Measurements from ENCODE around the gene EIF4E3.

Gene EIF4E3

GRCh38 chr3:71753701-71754609 is 28.8 kb upstream of the EIF4E3 start, which contains the start of gene GPR27 (continued):
- TF ChIP-seq CSRNP3 (CRISPR knock-in tag; IDR thresholded peaks at IDR 0.05) (no peak), CSDC2 (CRISPR knock-in tag; IDR thresholded peaks at IDR 0.05) (no peak), CREB5 (CRISPR knock-in tag; IDR thresholded peaks at IDR 0.05; ENCODE audit: low read depth) (no peak), PPARA (CRISPR knock-in tag; IDR thresholded peaks at IDR 0.05; ENCODE audit: borderline replicate concordance) (no peak), RARB (CRISPR knock-in tag; IDR thresholded peaks at IDR 0.05) (no peak), ESRRG (CRISPR knock-in tag; IDR thresholded peaks at IDR 0.05) (no peak)

- no peak for TF ChIP-seq ZNF70 (CRISPR knock-in tag; IDR thresholded peaks at IDR 0.05)
- TF ChIP-seq ISL1 (CRISPR knock-in tag; IDR thresholded peaks at IDR 0.05): no peak
- no peak for TF ChIP-seq POU6F1 (CRISPR knock-in tag; IDR thresholded peaks at IDR 0.05; ENCODE audit: borderline replicate concordance, low read depth)
- TF ChIP-seq RARB (CRISPR knock-in tag; IDR thresholded peaks at IDR 0.05): no peak
- TF ChIP-seq PPARA (CRISPR knock-in tag; IDR thresholded peaks at IDR 0.05; ENCODE audit: borderline replicate concordance): no peak
- TF ChIP-seq CREB5 (CRISPR knock-in tag; IDR thresholded peaks at IDR 0.05; ENCODE audit: low read depth): no peak
- TF ChIP-seq CSRNP3 (CRISPR knock-in tag; IDR thresholded peaks at IDR 0.05): no peak
- no peak for TF ChIP-seq BACH2 (CRISPR knock-in tag; IDR thresholded peaks at IDR 0.05; ENCODE audit: borderline replicate concordance)
- no peak for TF ChIP-seq CSDC2 (CRISPR knock-in tag; IDR thresholded peaks at IDR 0.05)
- TF ChIP-seq ZNF8 (CRISPR knock-in tag; IDR thresholded peaks at IDR 0.05): no peak
- TF ChIP-seq ESRRG (CRISPR knock-in tag; IDR thresholded peaks at IDR 0.05): no peak
- ATAC-seq: no peak
These were observed 27.9 kb upstream of the EIF4E3 start for GRCh38 chr3:71752831-71753700.

GRCh38 chr3:71751602-71752001 is 26.4 kb upstream of the EIF4E3 start:
- no peak for ATAC-seq
- TF ChIP-seq BACH2 (CRISPR knock-in tag; IDR thresholded peaks at IDR 0.05; ENCODE audit: borderline replicate concordance) (no peak), CSDC2 (CRISPR knock-in tag; IDR thresholded peaks at IDR 0.05) (no peak), TOX (CRISPR knock-in tag; IDR thresholded peaks at IDR 0.05; ENCODE audit: borderline replicate concordance) (no peak), ZNF8 (CRISPR knock-in tag; IDR thresholded peaks at IDR 0.05) (no peak), ARNTL (CRISPR knock-in tag; IDR thresholded peaks at IDR 0.05; ENCODE audit: borderline replicate concordance, low read depth) (no peak), TSHZ2 (CRISPR knock-in tag; IDR thresholded peaks at IDR 0.05) (no peak), PATZ1 (CRISPR knock-in tag; IDR thresholded peaks at IDR 0.05; ENCODE audit: borderline replicate concordance) (no peak), SNAI2 (CRISPR knock-in tag; IDR thresholded peaks at IDR 0.05) (no peak), TCF4 (CRISPR knock-in tag; IDR thresholded peaks at IDR 0.05; ENCODE audit: borderline replicate concordance) (no peak), ZFP30 (CRISPR knock-in tag; IDR thresholded peaks at IDR 0.05) (no peak), PPARA (CRISPR knock-in tag; IDR thresholded peaks at IDR 0.05; ENCODE audit: borderline replicate concordance) (no peak), ZC3H10 (CRISPR knock-in tag; IDR thresholded peaks at IDR 0.05) (no peak), CSRNP3 (CRISPR knock-in tag; IDR thresholded peaks at IDR 0.05) (no peak), RARB (CRISPR knock-in tag; IDR thresholded peaks at IDR 0.05) (no peak), ESRRG (CRISPR knock-in tag; IDR thresholded peaks at IDR 0.05) (no peak), ISL1 (CRISPR knock-in tag; IDR thresholded peaks at IDR 0.05) (no peak), ZNF70 (CRISPR knock-in tag; IDR thresholded peaks at IDR 0.05) (no peak)
